Measurements from ENCODE around the gene ICAM4. TPM values are rescaled to one million over a fixed set of nuclear protein-coding genes. Genes with fewer than 3 reads are reported as not detected.

ICAM4 gene
- total and polyA plus RNA-seq, 2 of the 8 experiments (the other 6 are each of a cell fraction or from before 2014, with no cell fraction given): 1.5 to 4.1 TPM

- Histone ChIP-seq H2BK20ac (ENCODE audit: low read length) (no peak overlapping the region), H4K5ac (ENCODE audit: insufficient read length, low read depth, low read length) (no peak overlapping the region), H4K8ac (ENCODE audit: extremely low read depth, insufficient read depth, low read length) (no peak overlapping the region), H3K79me1 (ENCODE audit: low read depth, low read length) (no peaks in the 10 kb centered on the region), H3K56ac (replicated peaks; ENCODE audit: insufficient read length, low read depth, low read length) (no peak overlapping the region), H3K14ac (ENCODE audit: insufficient read length) (no peak overlapping the region), H3K36me3 (ENCODE audit: control insufficient read depth in 2 of 4, insufficient read depth in 4 of 4, low read length in 3 of 4) (no peaks in the 10 kb centered on the region), H3K9ac (replicated peaks in 1 of 4; ENCODE audit: extremely low read depth in 1 of 4, low read depth in 3 of 4, low read length in 3 of 4) (no peak overlapping the region), H2BK5ac (ENCODE audit: low read depth, low read length) (no peak overlapping the region), H2AK5ac (ENCODE audit: low read depth, low read length) (no peak overlapping the region), H3K4me3 (ENCODE audit: extremely low read depth in 1 of 4, insufficient read depth in 2 of 4, low read depth in 3 of 4, low read length in 4 of 4) (no peak overlapping the region), H2BK15ac (ENCODE audit: low read length) (no peak overlapping the region), H3K23ac (ENCODE audit: insufficient read length) (no peak overlapping the region), H3K23me2 (ENCODE audit: low read depth, low read length) (no peaks in the 10 kb centered on the region), H2BK120ac (replicated peaks; ENCODE audit: low read depth, low read length) (no peak overlapping the region), H3K4me1 (replicated peaks in 1 of 4; ENCODE audit: control insufficient read depth in 3 of 4, insufficient read depth in 4 of 4, low read length in 3 of 4) (peaks cover 0 to 7% (median 2%) of the 10 kb centered on the region in 4 experiments; a peak in 4 of 7 replicates), H3K79me2 (ENCODE audit: control insufficient read depth in 1 of 2, insufficient read depth in 2 of 2, low read length in 2 of 2) (no peaks in the 10 kb centered on the region), H3K9me3 (ENCODE audit: insufficient read depth in 2 of 2, low read depth in 1 of 2, low read length in 1 of 2) (no peaks in the 10 kb centered on the region), H3K4me2 (ENCODE audit: insufficient read depth in 1 of 2, low read depth in 2 of 2, low read length in 2 of 2) (no peak overlapping the region), H2AFZ (ENCODE audit: low read length) (no peak overlapping the region), H3K4ac (replicated peaks; ENCODE audit: insufficient read length, low read depth, low read length) (no peak overlapping the region), H3K18ac (ENCODE audit: extremely low read depth, low read length) (no peak overlapping the region), H4K20me1 (replicated peaks in 1 of 2; ENCODE audit: control insufficient read depth in 1 of 2, insufficient read depth in 2 of 2, low read length in 2 of 2) (no peaks in the 10 kb centered on the region), H3K27ac (ENCODE audit: low read depth, low read length) (no peak overlapping the region), H4K91ac (replicated peaks; ENCODE audit: insufficient read length, low read length) (no peak overlapping the region), H3K27me3 (replicated peaks in 1 of 4; ENCODE audit: control insufficient read depth in 3 of 4, extremely low read depth in 1 of 4, insufficient read depth in 3 of 4, low read length in 3 of 4) (no peaks in the 10 kb centered on the region), H2BK12ac (ENCODE audit: low read depth, low read length) (no peak overlapping the region)
- DNase-seq (ENCODE audit: low read depth in 1 of 2, low spot score in 2 of 2): no peak
- ChIA-PET POLR2A (ENCODE audit: partially characterized antibody) (interaction anchor here (0.7 to 2.0 kb wide), 2 partner anchors 13 to 177 kb away, joined by 3 to 8 read pairs; partner anchors contain the start of genes PDE4A and S1PR2), CTCF (ENCODE audit: partially characterized antibody) (interaction anchor here (1.5 to 7.7 kb wide), 2 partner anchors 16 to 82 kb away, joined by 4 to 57 read pairs; no protein-coding TSS in a partner anchor)
- 95% methylated on average over 7 of the region's 7 CpGs; no CpG with 5 or more reads in 1 of the 2 experiments for WGBS, 2 experiments (ENCODE audit: extremely low coverage in 1 of 2, insufficient coverage in 1 of 2, insufficient read length in 1 of 2, insufficient replicate concordance in 2 of 2, low coverage in 1 of 2, low lambda C conversion rate in 2 of 2, missing lambda C conversion rate in 1 of 2)
- FAIRE-seq: no peak
- TF ChIP-seq YY1 (IDR thresholded peaks at IDR 0.05; ENCODE audit: low read depth, low read length) (no peak), POLR2A (IDR thresholded peaks at IDR 0.05; ENCODE audit: control extremely low read depth in 1 of 2, low read depth in 2 of 2, low read length in 2 of 2) (no peak), EZH2 (IDR thresholded peaks at IDR 0.05; ENCODE audit: low read depth, low read length, severe bottlenecking) (no peak), JUN (IDR thresholded peaks at IDR 0.05; ENCODE audit: low read depth, low read length) (no peak), KDM1A (IDR thresholded peaks at IDR 0.05; ENCODE audit: borderline replicate concordance, low read length) (no peak), RAD21 (IDR thresholded peaks at IDR 0.05 in 1 of 2, conservative IDR thresholded peaks at IDR 0.05 in 1 of 2; ENCODE audit: low read depth in 2 of 2, low read length in 2 of 2) (no peak)
These were observed 43.1 kb upstream of the ICAM4 start for GRCh38 chr19:10243606-10244005.
